COR-L47 (cell line): ENCODE measurements around the gene CDH23.

Experiments used
- DNase-seq: peaks from one replicate; lab custom pipeline; 2025; lab: John Stamatoyannopoulos, UW

The CDH23 gene

DNA sequence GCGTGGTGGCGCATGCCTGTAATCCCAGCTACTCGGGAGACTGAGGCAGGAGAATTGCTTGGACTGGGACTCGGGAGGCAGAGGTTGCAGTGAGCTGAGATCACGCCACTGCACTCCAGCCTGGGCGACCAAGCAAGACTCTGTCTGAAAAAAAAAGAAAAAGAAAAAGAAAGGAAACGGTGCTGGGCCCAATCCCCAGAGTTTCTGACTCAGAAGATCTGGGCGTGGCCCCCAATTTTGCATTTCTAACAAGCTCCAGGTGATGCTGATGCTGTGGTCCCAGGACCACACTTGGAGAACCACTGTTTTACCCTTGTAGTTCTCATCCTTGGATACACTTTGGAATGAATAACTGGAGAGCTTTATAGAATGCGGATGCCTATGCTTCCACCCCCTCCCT is 243.9 kb downstream of the CDH23 start:
- no peak for DNase-seq

DNA sequence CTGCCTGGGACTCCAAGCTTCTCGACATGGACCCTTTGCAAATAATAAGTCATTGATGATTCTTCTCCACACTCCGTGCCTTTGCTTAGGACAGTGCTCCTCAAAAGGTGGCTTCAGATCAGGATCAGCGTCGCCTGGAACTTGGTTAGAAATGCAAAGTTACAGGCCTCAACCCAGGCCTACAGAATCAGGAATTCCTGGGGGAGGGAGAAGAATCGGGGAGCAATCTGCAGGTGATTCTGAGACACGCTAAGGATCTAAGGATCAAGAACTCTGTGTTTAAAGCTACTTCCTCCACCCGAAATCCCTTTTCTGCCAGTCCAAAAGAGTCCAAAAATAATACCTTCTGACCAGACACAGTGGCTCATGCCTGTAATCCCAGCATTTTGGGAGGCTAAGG is 244.7 kb downstream of the CDH23 start:
- DNase-seq, result no peak

DNA sequence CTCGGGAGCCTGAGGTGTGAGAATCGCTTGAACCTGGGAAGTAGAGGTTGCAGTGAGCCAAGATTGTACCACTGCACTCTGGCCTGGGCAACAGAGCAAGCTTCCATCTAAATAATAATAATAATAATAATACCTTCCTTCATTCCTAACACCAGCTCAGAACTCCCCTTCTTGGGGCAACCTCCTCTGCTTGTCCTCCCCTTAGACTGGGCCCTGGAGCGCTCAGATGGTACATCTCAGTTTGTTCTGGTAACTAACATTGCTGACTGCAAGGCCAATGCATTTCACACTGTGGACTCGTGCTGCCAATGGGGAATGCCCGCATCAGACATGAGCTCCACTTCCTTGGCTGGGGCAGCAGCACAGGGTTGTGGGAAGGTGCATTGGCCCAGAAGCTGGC is 245.3 kb downstream of the CDH23 start:
- DNase-seq, result no peak

DNA sequence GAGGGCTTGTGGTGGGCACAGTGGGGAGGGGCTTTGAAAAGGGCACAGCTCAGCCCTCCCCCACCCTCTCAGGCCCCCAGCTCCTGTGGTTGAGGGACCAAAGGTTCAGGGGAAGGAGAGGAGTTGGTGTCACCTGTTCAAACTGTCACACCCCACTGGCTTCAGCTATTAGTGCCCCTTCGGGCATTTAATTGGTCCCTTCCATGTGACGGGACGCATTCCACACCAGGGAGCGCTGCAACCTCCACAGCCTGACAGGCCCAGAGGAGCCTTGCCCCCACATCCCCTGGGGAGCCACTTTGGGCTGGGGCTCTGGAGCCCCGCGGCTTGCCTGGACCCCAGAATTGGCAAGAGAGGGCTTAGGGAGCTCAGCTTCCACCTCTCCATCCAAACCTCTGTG is 247.2 kb downstream of the CDH23 start:
- DNase-seq, result no peak

DNA sequence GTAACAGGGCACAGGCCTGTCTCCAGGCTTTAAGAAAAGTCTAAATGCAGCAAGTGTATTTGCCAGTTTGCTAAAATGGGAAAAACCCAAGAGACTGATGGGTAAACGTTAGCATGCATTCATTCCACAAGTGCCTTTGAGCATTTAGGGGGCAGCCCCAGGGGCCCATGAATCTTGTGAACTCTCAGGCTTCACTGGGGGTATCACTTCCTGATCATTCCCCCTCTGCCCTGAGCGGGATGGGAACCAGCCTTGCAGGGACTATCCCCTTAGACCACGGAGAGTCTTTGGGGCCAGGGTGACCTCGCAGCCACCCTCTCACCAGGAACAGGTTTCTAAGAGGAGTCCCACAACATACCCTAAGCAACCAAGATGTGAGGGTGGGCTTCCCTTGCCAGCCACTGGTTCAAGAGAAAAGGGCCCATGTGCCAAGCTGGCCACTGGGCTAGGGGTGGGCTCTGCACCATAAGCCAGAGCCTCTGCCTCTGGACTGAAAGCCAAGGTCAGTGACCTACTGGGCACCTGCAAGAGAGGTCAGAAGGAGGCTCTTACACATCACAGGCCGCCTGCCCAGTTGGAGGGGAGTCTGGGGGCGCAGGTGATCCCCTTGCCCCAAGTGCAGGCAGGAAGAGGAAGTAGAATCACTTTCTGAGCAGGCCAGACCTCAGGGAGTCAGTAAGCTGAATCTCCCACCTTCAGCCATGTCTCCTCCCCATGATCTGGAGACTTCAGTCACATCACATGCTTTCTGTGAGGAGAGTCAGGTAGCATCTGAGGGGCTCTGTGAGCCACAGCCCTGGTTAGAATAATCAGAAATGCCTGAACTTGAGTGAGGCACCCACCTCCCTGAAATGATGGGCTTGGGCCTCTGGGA is 247.8 kb downstream of the CDH23 start:
- no peak for DNase-seq

DNA sequence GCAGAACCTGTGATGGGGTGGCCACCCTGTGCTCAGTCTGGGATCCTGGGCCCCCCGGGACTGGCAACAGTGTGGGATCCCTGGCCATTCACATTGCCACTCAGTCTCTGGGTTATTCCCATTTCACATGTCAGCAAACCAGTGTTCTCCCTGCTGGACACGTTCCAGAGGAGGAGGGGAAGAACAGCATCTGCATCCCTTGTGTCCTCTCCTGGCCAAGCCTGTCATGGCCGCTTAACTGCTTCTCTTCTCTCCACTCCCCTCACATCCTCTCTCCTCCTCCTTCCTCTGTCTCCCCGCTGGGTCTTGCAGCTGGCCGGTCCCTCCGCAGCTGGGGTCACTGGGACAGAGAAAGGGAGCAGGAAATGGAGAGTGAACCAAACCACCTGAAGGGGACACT is 248.5 kb downstream of the CDH23 start:
- DNase-seq, result no peak

DNA sequence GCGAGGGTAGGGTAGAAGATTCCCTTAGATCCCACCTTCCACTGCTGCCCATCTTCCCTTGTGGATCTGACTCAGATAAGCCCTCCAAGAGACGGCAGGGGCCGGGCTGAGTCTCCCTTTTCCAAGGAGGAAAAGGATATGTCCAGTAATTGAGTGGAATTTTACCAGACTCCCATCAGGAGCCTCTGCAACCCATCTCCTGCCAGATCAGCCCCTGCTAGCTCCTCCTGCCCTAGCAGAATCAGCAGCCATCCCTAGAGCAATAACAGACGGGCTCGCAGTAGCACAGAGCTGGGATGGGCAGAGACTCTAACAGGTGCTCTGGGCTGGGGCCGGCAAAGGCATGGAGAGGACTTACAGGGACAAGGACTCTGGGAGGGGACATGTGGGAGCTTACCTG is 249.3 kb downstream of the CDH23 start:
- DNase-seq, result no peak

DNA sequence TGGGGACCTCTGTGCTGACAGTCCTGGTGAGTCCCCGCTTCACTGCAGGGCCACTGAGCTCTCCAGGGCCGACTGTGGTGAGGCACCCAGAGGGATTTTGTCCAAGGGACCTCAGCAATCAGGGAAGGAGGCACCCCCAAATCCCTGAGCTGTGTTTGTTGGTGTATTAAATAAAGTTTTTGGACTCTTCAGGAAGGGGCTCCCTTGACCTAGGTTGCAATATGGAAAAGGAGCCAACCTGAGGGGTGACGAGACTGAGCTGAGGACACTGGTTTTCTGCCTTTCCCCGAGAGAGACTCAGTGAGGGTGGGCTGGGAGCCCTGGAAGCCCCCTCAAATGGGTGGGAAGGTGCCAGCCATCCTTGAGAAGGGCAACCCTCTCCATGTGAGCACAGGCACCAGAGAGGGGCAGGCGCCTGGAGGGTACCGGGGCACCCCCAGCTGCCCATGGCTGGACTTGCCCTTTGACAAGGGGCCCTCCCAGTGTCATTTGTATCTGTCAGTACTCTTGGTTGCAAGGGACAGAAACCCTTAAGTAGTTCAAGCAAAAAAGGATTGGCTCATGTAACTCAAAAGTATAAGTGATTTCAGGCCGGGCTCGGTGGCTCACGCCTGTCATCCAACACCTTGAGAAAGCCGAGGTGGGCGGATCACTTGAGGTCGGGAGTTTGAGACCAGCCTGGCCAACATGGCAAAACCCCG is 250.0 kb downstream of the CDH23 start:
- no peak for DNase-seq

DNA sequence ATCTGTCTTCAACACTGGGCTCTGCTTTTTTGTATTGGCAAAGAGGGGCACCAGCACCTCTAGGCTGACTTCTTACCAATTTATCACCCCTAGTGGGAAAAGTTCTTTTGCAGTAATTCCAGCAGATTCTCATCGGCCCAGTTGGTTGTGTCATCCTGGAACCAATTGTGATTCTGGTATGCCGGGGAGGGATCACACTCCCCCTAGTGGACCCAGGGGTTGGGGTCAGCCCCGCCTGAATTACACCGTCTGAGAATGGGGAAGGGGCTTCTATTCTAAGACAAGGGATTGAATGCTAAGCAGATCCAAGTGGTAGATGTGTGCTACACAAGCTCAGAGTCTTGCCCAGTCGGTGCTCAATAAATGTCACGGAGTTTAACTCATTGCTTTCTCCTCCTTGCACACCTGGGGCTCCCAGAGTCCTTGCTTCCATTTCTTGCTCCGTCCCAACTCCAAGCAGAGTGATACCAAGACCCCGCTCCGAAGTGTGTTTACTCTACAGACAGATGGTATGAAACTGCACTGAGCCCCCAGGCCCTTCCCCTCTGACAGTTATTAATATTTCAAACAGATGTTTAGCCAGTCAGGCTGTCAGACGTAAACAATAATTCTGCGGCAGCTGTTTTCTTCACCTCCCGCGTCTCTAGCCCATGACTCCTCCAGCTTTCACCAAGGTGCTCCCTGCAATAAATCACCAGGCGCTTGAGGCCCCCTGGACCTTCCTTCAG is 251.0 kb downstream of the CDH23 start:
- DNase-seq, result no peak

DNA sequence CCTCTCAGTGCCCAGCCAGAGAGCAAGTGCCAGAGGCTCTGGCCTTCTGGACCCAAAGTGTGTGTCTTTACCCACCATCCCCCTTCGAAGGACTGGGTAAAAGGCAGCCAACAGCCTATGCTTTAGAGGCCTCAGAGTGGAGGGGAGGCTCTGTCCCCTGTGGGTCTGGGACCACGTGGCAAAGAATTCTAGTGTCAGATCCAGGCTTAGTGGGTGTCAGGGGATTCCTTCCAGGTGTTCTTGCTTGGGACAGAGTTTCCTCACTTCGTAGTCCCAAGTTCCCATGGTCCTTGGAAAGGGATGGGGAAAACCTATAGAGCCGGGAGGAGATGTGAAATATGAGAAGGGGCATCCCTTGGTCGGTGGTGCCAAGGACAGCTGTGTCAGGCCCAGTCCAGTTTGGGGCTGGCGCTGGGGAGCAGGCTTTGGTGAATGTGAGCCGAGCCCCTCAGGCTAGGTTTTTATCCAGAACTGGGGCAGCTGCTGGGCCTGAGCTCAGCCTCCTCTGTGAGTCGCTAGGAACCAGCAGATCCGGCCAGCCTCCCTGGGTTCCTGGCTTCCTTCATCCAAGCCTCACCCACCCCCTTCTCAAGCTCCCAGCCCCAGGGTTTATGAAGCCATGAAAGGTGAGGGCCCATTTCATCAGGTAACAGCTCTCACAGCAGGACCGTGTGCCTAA is 251.7 kb downstream of the CDH23 start:
- DNase-seq, result no peak

DNA sequence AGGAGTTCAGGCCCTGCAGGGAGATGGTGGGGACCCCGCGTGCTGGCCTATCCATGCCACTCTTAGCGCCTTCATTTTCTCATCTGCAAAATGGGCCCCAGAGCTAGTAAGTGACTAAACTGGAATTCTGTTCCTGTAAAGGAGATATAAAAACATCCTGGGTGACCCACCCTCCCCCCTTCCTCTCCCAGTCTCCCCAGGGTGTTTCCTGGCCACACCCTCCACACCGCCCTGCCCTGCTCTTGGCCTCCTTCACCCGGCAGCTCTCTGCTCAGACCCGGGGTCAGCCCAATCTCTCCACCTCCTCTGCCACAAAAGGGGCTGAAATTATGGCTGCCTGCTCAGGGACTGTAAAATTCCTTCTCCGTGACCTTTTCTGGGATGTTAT is 252.2 kb downstream of the CDH23 start:
- DNase-seq, result no peak

DNA sequence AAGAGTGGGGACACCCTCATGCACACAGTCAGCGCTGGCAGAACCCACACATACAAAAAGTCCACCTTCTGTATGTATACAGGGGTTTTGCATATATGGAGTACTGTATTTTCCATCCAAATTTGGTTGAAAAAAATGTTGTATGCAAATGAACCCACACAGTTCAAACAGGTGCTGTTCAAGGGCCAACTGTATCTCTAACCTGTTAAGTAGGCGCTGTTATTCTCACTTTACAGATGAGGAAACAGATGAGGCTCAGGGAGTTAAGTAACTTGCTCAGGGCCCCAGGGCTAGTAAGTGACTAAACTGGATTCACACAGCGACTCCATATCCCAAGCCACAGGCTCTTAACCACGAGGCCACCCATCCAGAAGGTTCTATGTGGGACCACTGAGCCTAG is 252.9 kb downstream of the CDH23 start:
- no peak for DNase-seq

DNA sequence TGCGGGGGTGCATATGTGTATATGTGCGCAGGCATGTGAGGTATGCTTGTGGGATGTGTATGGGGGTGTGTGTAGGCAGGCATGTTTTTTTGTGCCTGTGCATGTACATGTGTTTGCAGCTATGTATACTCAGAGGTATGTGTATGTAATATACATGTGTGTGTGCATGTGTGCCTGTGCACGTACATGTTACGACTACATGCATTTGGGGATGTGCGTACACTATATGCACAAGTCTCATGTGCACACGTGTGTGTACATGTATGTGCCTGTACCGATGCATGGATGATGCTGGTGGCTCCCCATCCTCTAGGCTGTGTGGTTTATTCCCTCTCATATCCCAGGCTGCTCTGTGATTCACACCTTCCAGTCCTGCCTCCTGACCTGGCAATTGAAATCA is 253.7 kb downstream of the CDH23 start:
- no peak for DNase-seq

DNA sequence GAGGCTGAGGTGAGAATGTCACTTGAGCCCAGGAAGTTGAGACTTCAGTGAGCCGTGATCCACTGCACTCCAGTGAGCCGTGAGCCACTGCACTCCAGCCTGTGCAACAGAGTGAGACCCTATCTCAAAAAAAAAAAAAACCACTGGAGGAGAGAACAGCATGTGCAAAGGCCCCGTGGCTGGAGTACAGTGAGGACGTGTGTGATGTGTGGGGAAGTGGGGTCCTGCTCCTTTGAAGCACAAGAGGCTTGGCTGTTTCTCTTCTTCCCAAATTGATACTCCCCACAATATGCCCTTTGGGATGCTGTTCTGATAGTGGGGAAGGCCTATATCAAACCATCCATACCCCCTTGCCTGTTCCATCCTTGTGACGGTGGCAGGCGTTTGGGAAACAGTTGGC is 254.7 kb downstream of the CDH23 start:
- no peak for DNase-seq

DNA sequence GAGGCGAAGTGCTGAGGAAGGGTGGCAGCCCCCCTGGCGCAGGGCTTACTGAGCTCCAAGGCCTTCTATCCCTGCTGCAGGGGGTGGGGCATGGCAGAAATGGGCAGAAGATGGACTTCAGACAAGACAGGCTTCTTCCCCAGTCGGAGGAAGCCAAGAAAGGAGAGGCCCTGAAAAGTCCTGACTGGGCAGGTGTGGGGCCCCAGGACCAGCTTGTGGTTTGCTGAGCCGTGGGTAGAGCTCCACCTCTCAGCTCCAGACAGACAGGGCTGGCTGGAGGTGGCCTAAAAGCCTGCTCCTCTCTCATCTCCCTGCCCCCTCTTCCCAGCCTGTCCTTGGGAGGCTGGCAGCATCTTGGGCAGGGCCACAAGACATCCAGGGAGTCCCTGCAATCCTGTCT is 255.2 kb downstream of the CDH23 start:
- no peak for DNase-seq

DNA sequence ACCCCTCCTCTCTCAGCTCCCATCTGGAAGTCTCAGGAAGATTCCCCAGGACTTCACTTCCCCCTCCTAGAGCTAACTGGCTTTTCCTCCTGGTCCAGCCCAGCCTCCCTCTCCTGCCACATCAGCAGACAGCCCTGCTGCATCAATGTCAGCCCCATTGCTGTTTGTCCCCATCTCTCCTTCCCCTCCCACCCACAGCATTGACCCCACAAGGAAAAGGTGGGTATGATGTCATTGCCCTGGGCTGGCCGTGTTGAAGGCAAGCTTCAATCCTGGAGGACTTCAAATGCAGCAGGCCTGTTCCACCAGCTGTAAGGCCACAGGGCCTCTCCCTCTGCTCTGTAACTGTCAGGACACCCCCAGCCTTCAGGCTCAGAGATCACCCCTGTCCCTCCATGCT is 256.3 kb downstream of the CDH23 start:
- DNase-seq, result no peak

DNA sequence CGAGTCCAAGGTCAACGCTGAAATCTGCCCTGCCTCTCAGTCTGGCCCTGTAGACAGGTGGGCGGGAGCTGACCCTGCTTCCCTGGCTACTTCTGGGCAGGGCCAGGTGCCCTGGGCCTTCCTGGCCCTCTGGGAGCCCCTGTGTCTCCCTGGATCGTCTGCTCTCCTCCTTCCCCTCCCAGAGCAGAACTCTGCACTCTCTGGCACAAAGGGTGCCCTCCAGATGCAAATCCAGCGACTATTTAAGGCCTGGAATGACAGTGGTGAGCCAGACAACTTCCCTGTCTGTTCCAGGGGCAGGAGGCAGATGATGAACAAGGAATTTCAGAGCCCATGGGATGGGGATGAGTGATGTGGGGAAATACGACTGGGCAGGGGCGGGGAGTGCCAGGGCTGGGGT is 259.5 kb downstream of the CDH23 start:
- no peak for DNase-seq

DNA sequence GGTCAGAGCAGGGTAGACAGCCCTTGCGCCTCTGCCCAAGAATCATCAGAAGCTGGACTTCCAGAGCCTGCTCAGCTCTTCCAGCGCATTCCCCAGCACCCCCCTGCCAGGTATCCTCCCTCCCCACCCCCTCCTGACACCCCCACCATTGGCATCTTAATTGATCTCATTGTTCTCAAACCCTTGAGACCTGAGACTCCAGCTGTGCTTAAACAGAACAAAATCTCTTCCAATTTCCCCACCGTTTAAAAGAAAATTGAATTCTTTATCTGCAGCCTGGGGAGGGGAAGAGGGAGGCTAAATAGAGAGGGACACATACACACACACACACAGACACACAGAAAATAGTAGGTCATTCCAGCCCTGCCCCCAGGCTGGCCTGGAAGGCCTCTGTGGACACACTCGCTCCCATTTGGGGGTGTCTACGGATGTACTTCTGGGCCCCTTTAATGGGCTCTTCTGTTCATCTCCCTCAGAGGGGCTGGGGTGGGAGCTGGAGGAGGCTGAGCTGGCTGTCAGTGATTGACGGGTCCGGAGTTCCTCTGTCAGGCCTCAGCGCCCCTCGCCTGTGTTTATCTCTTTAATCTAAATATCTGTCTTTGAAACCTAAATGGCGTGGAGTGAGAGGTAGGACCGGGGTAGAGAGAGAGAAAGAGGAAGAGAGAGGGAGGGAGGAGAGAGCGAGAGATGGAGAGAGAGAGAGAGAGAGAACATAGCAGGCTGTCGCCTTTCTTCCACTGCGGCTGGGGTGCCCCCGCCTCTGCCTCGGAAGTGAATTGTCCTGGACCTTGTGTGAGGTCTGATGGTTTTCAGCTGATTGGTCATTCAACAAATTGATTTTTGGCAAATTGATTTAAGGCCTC is 261.1 kb downstream of the CDH23 start:
- no peak for DNase-seq

DNA sequence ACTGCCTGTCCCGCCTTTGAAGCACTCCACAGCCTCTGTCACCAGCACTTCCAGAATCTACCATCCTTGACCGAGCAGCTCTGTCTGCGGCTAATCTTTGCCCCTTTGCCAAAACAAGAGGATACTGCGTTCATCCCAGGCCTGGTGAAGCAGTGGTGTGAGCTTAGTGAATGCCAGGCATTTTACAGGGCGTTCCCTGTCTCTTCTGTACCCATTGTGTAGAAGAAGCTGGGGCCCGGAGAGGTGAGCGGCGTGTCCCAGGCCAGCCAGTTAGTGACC is 261.7 kb downstream of the CDH23 start:
- no peak for DNase-seq

DNA sequence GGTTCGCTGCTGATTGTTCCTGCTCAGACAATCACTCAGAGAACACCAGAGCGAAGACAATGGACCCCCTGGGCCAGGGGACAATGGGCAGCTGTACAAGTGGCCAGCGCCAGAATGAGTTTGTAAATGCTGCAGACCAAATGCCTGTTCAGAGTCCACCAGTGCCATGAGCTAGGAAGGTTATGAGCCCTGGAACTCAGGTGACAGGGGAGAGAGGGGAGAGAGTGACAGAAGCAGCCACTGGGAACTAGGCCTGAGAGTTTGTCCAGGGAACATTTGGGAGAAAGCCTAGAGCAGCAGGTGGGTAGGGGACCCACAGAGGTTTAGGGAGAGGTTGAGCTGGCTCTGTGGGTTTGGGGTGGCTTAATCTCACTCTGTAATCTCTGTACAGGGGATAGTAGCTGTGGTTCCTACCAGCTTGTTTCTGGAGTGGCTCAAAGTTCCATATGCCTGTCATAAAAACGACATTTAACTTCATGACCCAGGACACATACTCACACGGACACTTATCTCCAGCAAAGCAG is 262.5 kb downstream of the CDH23 start:
- DNase-seq, result peak; percentile 50

DNA sequence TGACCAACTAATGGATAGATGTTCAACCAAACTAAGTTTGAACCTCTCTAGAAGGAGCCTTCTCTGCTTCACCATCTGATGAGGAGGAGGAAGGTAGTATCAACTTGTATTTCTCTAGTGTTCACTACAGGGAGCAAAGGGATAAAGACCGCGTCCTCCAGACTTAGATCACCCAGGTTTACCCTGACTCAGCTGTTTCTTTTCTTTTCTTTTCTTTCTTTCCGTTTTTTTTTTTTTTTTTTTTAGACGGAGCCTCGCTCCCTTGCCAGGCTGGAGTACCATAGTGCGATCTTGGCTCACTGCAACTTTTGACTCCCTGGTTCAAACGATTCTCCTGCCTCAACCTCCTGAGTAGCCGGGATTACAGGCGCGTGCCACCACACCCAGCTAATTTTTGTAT is 263.0 kb downstream of the CDH23 start:
- no peak for DNase-seq

DNA sequence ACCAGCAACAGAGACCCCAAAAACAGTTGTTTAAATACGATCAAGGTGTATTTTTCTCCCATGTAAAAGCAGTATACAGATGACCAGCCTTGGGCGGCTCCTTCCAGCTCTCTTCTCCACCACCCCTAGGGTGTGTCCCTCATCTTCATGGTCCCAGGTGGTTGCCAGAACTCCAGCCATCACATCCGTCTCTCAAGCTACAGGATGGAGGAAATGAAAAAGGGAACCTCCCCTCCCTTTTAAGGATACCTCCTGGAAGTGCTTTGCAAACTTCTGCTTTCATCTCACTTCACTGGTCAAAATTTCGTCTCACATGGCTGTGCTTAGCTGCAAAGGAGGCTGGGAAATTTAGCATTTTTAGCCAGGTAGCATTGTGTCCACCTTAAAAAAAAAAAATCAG is 263.6 kb downstream of the CDH23 start:
- no peak for DNase-seq
